GM19043 (cell line): ENCODE measurements around the gene PIRT.

Experiments used
- ATAC-seq: cut with Tn5 transposase; IDR thresholded peaks from one replicate; pipeline ENCODE4 v1.9.1; 2021; ENCODE audit warnings: low read depth; ENCODE audit not compliant: unreplicated experiment

Gene PIRT

DNA sequence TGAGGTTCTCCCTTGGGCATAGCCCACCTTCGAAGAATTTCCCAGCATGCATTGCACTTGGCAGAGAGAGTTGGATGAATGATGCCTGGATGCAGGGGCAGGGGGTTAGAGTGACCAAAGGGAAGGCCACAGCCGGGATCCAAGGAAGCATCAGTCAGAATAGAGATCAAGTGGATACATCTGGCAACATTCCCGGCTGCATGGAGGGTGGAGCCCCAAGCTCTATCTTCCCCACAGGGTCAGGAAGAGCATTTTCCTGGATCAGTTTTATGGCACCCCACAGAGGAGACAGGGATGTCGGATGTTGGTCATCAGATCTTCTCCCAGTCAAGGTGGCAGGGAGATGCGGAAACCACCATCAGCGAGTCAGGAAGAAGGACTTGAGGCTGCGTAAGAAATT is 13.0 kb downstream of the PIRT start:
- ATAC-seq = no peak

- ATAC-seq = no peak
Measured at GRCh38 chr17:10821770-10822169, 16.1 kb downstream of the PIRT start.

DNA sequence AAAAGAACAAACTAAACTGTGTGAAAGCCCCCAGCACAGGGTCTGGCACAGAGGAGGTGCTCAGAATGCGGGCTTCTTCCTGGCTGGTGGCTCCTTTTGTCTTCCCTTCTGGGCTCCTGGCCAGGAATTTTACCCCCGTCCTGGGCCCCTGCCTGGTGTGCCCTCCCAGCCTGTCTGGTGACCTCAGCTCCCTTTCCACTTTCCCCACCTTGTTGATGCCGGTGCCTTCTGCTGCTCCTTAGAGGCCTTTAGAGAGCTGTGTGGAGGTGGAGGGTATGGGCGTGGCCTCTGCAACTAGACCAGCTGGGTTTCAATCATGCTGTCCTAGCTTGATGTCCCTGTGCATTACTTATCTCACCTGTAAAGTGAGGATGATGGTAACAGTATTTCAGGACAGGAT is 16.8 kb downstream of the PIRT start:
- no peak for ATAC-seq

GRCh38 chr17:10815319-10815718 is 22.6 kb downstream of the PIRT start:
- no peak for ATAC-seq

- ATAC-seq = no peak
Measured at GRCh38 chr17:10814075-10814474, 23.8 kb downstream of the PIRT start.

DNA sequence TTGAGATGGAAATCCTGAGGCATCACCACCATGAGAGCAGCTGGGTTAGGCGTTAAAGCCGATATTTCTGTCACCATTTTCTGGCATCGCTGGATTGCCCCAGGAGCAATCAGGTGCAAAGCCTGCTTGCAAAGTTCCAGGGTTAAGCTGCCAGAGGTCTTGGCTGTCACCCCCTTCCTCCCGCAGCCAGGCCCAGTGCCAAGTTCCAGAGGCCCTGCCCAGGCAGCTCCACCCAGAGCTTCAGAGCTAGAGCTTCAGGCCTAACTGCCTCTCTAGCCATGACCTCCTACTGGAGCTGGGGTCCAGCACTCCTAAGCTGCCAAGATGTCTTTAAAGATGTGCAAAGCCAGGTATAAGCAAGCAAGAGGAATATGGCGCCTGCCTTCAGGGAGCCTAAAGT is 25.2 kb downstream of the PIRT start:
- ATAC-seq = no peak

GRCh38 chr17:10809605-10810004 is 28.3 kb downstream of the PIRT start:
- no peak for ATAC-seq

DNA sequence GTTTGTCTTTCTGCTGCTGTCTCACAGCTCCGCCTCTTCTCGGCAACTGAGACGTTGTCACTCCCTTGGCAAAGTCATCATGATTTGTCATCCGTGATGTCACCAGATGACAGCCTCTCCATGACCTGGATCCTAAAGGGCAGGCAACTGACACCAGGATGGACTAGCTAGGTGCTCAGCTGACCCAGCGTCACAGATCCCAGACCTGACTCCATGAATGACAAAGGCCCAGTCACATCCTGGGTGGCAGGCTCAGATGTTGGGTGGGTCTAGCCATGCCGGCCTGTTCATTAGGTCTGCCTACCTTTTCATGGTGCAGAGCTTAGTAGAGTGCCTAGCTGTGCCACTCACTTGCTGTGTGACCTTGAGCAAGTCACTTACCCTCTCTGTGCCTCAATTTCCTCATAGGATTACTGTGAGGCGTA is 30.2 kb downstream of the PIRT start:
- ATAC-seq = no peak

DNA sequence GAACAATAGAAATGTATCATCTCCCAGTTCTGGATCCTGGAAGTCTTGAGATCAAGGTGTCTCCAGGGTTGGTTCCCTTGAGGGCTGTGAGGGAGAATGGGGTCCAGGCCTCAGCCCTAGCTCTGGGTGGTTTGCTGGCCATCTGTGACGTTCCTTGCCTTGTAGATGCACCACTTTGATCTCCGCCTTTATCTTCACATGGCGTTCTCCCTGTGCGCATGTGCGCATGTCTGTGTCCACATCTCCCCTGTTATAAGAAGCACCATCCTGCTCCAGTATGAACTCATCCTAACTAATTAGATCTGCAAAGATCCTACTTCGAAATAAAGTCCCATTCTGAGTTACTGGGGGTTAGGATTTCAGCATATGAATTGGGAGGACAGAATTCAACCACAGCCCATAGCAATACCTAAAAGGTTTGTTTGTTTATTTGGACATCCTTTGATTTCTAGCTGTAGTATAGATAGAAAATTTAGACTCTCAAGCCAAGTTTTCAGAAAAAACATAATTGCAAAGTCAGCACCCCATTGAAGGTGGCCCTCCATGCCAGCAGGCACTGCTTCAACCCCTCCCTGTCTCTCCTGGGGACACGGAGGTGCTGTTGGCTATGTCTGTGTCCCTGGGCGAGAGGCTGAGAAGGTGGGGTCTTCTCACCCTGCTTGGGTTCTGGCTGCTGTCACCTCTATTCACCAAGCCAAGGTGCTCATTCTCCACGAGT is 31.2 kb downstream of the PIRT start:
- no peak for ATAC-seq

GRCh38 chr17:10805911-10806310 is 32.0 kb downstream of the PIRT start:
- ATAC-seq = no peak

- ATAC-seq = no peak
Measured at GRCh38 chr17:10804546-10804945, 33.3 kb downstream of the PIRT start.

GRCh38 chr17:10803830-10804475 is 33.9 kb downstream of the PIRT start, which contains the start of gene TMEM238L:
Gene TMEM238L, minus strand, starts transcription at chr17:10804099. Its CDS starts 136 bp downstream, at chr17:10803963.
- no peak for ATAC-seq

- no peak for ATAC-seq
Measured at GRCh38 chr17:10803350-10803749, 34.5 kb downstream of the PIRT start.

DNA sequence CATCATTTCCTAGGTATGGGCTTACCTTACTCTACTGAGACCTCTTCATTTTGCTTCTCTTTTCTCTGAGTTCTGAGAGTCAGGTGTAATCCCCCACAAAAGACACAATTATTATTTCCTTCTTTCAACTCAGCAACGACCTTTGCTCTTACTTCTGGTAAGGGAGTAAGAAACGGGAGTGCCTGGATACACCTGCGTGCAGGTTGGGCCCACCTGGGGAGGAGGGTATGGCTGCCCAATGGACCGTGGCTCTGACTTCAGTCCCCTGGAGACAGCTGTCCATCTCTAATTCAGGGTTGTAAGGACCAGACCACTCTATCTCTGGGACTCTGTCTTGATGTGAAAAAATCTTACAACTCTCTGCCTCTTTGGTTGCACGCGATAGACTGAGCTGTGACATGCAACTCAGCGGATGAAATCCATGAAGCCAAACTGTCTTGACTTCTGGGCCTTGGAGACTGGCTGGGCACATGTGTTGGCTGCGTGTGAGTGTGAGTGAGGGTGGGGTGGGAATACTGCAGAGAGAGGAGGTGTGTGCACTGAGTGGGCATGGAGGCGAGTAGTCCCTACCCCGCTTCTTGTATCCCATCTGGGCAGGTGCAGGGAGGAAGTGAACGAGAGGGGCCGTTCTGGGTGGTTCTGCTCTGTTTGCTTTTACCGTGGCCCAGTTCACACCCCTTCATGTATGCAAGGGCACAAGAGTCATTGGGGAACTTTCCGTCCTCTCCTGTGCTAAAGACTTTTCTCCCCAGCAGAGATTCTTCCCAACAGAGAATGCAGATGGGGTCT is 35.2 kb downstream of the PIRT start:
- no peak for ATAC-seq

GRCh38 chr17:10799407-10799806 is 38.5 kb downstream of the PIRT start:
- ATAC-seq = no peak

GRCh38 chr17:10798910-10799309 is 39.0 kb downstream of the PIRT start:
- ATAC-seq = no peak

- no peak for ATAC-seq
Measured at GRCh38 chr17:10798332-10798749, 39.5 kb downstream of the PIRT start.

- ATAC-seq = no peak
Measured at GRCh38 chr17:10797476-10798328, 40.2 kb downstream of the PIRT start.

DNA sequence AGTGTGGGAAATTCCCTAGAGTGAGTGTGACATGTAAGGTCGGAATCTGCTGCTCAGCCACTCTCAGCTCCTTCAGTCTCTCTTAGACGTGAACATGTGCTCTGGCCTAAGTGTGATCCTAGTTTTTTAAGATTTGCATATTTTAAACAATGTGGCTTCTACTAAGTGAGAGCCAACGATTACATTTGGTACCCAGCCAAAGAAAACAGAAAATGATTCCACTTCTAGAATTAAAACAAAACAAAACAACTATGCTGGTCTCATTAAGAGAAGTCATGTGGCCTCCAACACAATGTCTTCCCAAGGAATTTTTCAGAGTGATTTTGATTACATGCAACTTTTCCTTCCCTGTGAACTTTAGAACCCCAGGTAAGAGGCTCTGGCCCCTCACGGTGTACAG is 44.1 kb downstream of the PIRT start:
- no peak for ATAC-seq

- ATAC-seq = no peak
Measured at GRCh38 chr17:10793256-10793655, 44.6 kb downstream of the PIRT start.

- no peak for ATAC-seq
Measured at GRCh38 chr17:10792151-10792550, 45.7 kb downstream of the PIRT start.
